ENCODE data around the gene RBM14. TPM values are rescaled to one million over a fixed set of nuclear protein-coding genes. Genes with fewer than 3 reads are reported as not detected.
"Not testable (repeated sequence)": the region's sequence is repeated elsewhere in the genome, so short reads cannot be mapped to it uniquely, and the experiment has no call there.

The RBM14 gene
- total RNA-seq, 1 experiment from 2014 or later: 68.7 TPM

GRCh38 chr11:66637557-66638176 lies 21.2 kb downstream of the RBM14 start:
- no peaks in the 10 kb centered on the region for H3K9me3 ChIP-seq (replicated peaks)
- peaks cover 51% of the 10 kb centered on the region for H3K36me3 ChIP-seq
- peaks cover 20% of the 10 kb centered on the region for H3K4me1 ChIP-seq
- H3K27me3 ChIP-seq: no peaks in the 10 kb centered on the region
- peak overlapping the region; percentile 90 for H3K4me3 ChIP-seq
- peak overlapping the region; percentile 88 for H3K27ac ChIP-seq
- no peak for DNase-seq

- peaks cover 52% of the 10 kb centered on the region for H3K36me3 ChIP-seq
- no peaks in the 10 kb centered on the region for H3K9me3 ChIP-seq (replicated peaks)
- DNase-seq: peak; percentile 98 to 99
- no peaks in the 10 kb centered on the region for H3K27me3 ChIP-seq
- peaks cover 20% of the 10 kb centered on the region for H3K4me1 ChIP-seq
- H3K27ac ChIP-seq: peak within 1 kb of the TSS; percentile 88
- H3K4me3 ChIP-seq: peak within 1 kb of the TSS; percentile 90
Measured at GRCh38 chr11:66638177-66639065, 22.0 kb downstream of the RBM14 start, which contains the start of gene RBM4. Gene RBM4 (plus strand): TSS chr11:66638703. CDS start chr11:66639712, 1,009 bp downstream.

DNA sequence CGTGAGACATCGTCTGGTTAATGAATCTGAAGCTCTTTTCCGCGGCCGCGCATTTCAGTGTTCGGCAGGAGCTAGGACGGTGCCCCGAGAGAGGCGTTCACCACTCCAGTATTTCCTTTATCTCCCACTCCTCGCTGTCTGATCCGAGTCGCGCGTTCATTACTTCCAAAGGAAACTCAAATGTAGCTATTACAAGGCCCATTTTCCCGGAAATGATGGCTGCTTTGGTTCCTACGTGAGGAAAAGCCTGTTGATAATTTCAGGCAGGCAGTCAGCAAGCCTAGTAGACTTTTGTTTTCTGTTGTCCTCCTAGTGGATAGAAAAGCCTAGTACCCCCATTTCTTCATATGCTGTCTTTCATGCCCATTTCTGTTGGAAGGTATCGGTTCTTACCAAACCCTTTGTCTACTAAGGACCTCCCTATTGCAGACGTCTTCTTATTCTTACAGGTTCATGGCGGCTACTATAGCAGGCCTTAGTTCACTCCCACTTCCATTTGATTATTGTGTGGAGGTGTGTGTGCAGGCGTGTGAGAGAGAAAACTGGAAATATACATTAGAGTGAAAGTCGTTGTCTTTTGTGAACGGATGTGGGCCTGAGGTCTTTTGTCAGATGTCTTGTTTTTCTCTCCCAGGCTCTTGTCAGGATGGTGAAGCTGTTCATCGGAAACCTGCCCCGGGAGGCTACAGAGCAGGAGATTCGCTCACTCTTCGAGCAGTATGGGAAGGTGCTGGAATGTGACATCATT lies 22.8 kb downstream of the RBM14 start:
- DNase-seq: peak in 1 of 2 experiments; percentile 41
- Histone ChIP-seq H3K4me1 (peaks cover 20% of the 10 kb centered on the region), H3K9me3 (replicated peaks) (no peaks in the 10 kb centered on the region), H3K4me3 (peak overlapping the region; percentile 90), H3K36me3 (peaks cover 56% of the 10 kb centered on the region), H3K27me3 (no peaks in the 10 kb centered on the region), H3K27ac (peak overlapping the region; percentile 88)

GRCh38 chr11:66639814-66640340 lies 23.4 kb downstream of the RBM14 start:
- H3K9me3 ChIP-seq (replicated peaks); H3K27me3 ChIP-seq; DNase-seq; H3K27ac ChIP-seq: not testable (repeated sequence)
- peak overlapping the region; percentile 90 for H3K4me3 ChIP-seq
- peaks cover 20% of the 10 kb centered on the region for H3K4me1 ChIP-seq
- H3K36me3 ChIP-seq: peaks cover 58% of the 10 kb centered on the region

DNA sequence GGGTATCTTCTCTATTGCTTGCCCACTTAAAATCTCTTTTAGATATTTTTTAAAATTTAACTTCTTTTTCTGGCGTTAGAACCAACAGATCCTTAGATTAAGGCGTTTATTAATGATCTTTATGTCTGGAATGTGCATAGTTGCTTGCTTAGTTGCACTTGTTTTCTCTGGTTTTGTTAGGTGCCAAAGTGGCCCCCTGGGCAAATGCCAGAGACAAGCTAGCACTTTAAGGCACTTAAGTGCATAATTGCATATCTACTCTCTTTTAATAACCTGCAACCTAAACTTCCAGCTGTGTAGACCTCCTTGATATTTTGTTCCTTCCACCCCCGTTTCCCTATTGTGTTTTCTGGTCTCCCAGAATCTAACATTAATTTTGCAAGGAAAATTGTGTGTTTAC lies 25.4 kb downstream of the RBM14 start:
- peaks cover 77% of the 10 kb centered on the region for H3K36me3 ChIP-seq
- H3K4me3 ChIP-seq: no peak overlapping the region
- no peak for DNase-seq
- H3K27ac ChIP-seq: no peak overlapping the region
- H3K9me3 ChIP-seq (replicated peaks): no peaks in the 10 kb centered on the region
- H3K4me1 ChIP-seq: peaks cover 22% of the 10 kb centered on the region
- H3K27me3 ChIP-seq: no peaks in the 10 kb centered on the region

DNA sequence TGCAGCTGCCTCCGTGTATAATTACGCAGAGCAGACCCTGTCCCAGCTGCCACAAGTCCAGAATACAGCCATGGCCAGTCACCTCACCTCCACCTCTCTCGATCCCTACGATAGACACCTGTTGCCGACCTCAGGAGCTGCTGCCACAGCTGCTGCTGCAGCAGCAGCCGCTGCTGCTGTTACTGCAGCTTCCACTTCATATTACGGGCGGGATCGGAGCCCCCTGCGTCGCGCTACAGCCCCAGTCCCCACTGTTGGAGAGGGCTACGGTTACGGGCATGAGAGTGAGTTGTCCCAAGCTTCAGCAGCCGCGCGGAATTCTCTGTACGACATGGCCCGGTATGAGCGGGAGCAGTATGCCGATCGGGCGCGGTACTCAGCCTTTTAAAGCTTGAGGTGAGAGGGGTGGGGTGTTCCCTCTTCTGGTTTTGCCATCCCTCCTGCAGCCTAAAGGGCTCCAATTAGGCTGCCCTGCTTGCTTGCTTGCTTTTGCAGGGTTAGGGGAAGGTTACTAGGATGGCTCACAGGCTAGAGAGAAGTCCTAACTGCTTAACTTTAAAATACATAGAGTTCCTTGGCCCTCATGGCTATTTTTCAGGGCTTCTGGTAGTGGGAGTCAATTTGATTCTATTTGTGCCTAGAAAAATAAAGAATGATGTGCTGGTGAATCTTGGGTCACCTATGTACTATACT lies 27.5 kb downstream of the RBM14 start:
- Histone ChIP-seq H3K36me3 (peaks cover 96% of the 10 kb centered on the region), H3K4me3 (no peak overlapping the region), H3K27me3 (no peaks in the 10 kb centered on the region), H3K4me1 (peaks cover 22% of the 10 kb centered on the region), H3K9me3 (replicated peaks) (no peaks in the 10 kb centered on the region), H3K27ac (no peak overlapping the region)
- DNase-seq: no peak

DNA sequence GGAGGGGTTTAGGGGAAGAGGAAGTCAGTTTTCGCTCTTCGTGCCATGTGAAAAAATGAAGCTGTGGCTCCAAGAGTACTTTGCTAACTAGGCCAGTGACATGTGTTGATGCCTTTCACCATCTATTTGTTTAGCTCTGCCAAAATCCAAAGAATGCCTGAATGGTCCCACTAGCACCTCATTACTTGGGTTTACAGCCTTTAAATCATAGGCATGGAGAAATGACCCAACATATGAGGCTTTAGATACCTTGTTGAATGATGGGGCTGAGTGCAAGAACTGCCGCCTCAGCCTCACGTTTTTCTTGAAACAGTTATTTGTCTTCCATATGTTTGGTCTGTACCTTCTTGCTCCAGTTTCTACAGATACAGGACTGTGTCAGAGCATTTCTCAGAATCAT lies 30.4 kb downstream of the RBM14 start:
- Histone ChIP-seq H3K27ac (no peak overlapping the region), H3K27me3 (no peaks in the 10 kb centered on the region), H3K4me1 (peaks cover 7% of the 10 kb centered on the region; the same call in 1 of the 2 replicates), H3K36me3 (peaks cover 90% of the 10 kb centered on the region), H3K4me3 (no peak overlapping the region), H3K9me3 (replicated peaks) (no peaks in the 10 kb centered on the region)
- no peak for DNase-seq

- DNase-seq: no peak
- no peak overlapping the region for H3K27ac ChIP-seq
- peaks cover 2% of the 10 kb centered on the region; the same call in 1 of the 2 replicates for H3K4me1 ChIP-seq
- no peaks in the 10 kb centered on the region for H3K9me3 ChIP-seq (replicated peaks)
- no peaks in the 10 kb centered on the region for H3K27me3 ChIP-seq
- peaks cover 69% of the 10 kb centered on the region for H3K36me3 ChIP-seq
- H3K4me3 ChIP-seq: no peak overlapping the region
Measured at GRCh38 chr11:66649903-66650302, 33.5 kb downstream of the RBM14 start.

- peaks cover 58% of the 10 kb centered on the region for H3K36me3 ChIP-seq
Measured at GRCh38 chr11:66651016-66651415, 34.6 kb downstream of the RBM14 start.

DNA sequence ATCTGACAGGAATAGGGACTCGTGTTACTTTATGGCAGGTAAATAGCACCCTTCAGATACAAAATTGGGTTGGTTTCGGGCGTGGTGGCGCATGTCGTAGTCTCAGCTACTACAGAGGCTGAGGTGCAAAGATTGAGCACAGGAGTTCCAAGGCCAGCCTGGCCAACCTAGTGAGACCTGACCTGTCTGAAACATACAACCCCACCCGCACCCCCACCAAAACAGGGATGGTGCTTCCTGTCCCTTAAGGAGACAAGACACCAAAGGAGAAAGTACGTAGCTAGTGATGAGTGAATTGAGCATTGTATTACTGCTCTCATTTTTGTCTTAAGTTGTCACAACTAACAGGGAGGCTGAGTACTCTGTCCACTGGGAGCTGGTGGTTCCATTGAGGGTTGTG lies 36.2 kb downstream of the RBM14 start:
- no peak overlapping the region for H3K27ac ChIP-seq
- DNase-seq: no peak
- no peaks in the 10 kb centered on the region for H3K9me3 ChIP-seq (replicated peaks)
- H3K4me1 ChIP-seq: no peaks in the 10 kb centered on the region
- peaks cover 42% of the 10 kb centered on the region for H3K36me3 ChIP-seq
- H3K27me3 ChIP-seq: no peaks in the 10 kb centered on the region
- no peak overlapping the region for H3K4me3 ChIP-seq

More at GRCh38 chr11:66651016-66651415, 34.6 kb downstream of the RBM14 start:
- H3K9me3 ChIP-seq (replicated peaks): no peaks in the 10 kb centered on the region
- no peaks in the 10 kb centered on the region for H3K4me1 ChIP-seq
- H3K4me3 ChIP-seq: no peak overlapping the region
- H3K27me3 ChIP-seq: no peaks in the 10 kb centered on the region
- H3K27ac ChIP-seq: no peak overlapping the region
- DNase-seq: no peak

DNA sequence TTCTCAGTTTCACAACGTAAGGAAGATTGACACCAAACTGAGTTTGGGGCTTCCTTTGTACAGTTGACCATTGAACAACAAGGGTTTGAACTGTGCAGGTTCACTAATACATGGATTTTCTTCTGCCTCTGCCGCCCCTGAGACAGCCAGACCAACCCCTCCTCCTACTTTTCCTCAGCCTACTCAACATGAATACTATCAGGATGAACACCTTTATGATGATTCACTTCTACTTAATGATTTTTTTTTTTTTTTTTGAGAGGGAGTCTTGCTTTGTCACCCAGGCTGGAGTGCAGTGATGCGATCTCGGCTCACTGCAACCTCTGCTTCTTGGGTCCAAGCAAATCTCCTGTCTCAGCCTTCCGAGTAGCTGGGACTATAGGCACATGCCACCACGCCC lies 36.7 kb downstream of the RBM14 start:
- Histone ChIP-seq H3K27ac (no peak overlapping the region), H3K9me3 (replicated peaks) (no peaks in the 10 kb centered on the region), H3K4me1 (no peaks in the 10 kb centered on the region), H3K4me3 (no peak overlapping the region), H3K27me3 (no peaks in the 10 kb centered on the region), H3K36me3 (peaks cover 37% of the 10 kb centered on the region)
- no peak for DNase-seq

DNA sequence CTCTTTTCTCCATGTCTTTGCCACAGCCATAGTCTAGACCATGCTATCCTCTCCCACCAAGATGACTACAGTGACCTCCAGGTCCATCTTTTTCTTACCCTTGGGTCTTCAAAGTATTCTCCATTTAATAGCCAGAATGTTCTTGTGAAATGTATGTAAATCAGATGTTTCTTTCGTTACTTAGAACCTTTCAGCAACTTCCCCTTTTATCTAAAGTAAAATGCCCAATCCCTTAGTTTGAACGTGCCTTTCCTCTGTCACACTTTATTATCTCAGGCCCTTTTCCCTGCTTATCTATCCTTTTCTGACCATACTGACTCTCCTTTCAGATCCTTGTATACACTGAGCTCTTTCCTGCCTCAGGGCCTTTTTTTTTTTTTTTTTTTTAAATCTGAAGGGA lies 43.3 kb downstream of the RBM14 start:
- Histone ChIP-seq H3K36me3 (peaks cover 7% of the 10 kb centered on the region; the same call in 1 of the 2 replicates), H3K9me3 (replicated peaks) (no peaks in the 10 kb centered on the region), H3K4me1 (no peaks in the 10 kb centered on the region), H3K27ac (no peak overlapping the region), H3K27me3 (no peaks in the 10 kb centered on the region), H3K4me3 (no peak overlapping the region)
- no peak for DNase-seq

DNA sequence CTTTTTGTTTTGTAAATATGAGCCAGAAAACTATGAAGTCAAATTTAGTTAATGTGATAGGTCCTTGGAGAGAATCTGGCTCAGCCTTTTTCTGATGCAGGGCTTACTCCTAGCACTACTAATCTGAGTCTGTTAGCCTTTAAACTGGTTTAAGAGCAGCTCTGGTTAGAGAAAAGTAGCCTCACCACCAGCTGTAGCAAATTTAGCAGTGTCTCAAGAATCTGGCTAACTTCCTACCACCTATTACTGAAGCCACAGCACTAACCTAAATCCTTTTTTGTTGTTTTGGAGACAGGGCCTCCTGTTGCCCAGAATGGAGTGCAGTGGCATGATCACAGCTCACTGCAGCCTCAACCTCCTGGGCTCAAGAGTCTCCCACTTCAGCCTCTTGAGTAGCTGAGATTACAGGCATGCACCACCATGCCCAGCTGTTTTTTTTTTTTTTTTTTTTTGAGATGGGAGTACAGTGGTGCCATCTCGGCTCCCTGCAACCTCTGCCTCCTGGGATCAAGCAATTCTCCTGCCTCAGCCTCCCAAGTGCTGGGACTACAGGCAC lies 47.4 kb downstream of the RBM14 start:
- Histone ChIP-seq H3K36me3 (peaks cover 21% of the 10 kb centered on the region), H3K4me1 (no peaks in the 10 kb centered on the region), H3K27me3 (no peaks in the 10 kb centered on the region), H3K27ac (no peak overlapping the region), H3K4me3 (no peak overlapping the region), H3K9me3 (replicated peaks) (no peaks in the 10 kb centered on the region)
- DNase-seq: no peak

DNA sequence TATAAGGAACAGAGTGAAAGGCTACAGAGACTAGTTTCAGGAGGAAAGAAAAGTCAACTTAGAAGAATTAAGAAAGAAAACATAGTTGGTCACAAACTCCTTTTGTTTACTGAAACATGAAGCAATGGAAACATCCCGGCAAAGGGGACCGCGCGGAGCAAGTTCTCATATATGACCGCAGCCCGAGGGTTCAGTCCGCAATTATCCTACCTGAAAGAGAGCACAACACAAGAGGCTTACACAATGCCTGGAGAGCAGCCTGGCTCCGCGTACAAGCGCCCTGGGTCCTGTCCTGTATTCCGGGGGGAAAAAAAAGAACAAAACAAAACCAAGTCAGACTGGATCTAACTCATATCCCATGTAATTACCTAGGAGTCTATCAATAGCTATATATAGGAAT lies 48.9 kb downstream of the RBM14 start:
- Histone ChIP-seq H3K36me3 (peaks cover 23% of the 10 kb centered on the region), H3K4me1 (no peaks in the 10 kb centered on the region), H3K27ac (no peak overlapping the region), H3K9me3 (replicated peaks) (no peaks in the 10 kb centered on the region), H3K27me3 (no peaks in the 10 kb centered on the region), H3K4me3 (no peak overlapping the region)
- no peak for DNase-seq
